NCI-H146 treated with DMSO at 0.1 percent for 48 hours (cell line): ENCODE results near the gene NAA40.
A peak's percentile ranks its signal among the peaks of the same experiment; 100 is the strongest.

Source experiments
- DNase-seq: peaks from one replicate; lab custom pipeline; 2025; ENCODE audit not compliant: unreplicated experiment; lab: John Stamatoyannopoulos, UW

The NAA40 gene

GRCh38 chr11:63912678-63913077, 26.1 kb upstream of the NAA40 start:
- DNase-seq: no peak

GRCh38 chr11:63913866-63914830, 24.7 kb upstream of the NAA40 start:
- no peak for DNase-seq

GRCh38 chr11:63914896-63915691, 23.7 kb upstream of the NAA40 start:
- no peak for DNase-seq

- DNase-seq: peak; percentile 31
These were observed 22.6 kb upstream of the NAA40 start for GRCh38 chr11:63915961-63916836.

GRCh38 chr11:63916837-63917691, 21.7 kb upstream of the NAA40 start, which contains the start of gene RCOR2:
TSS of gene RCOR2 (minus strand) at chr11:63917164. CDS start at chr11:63916456, 708 bp downstream.
- DNase-seq: peak; percentile 69

GRCh38 chr11:63917692-63918506, 20.9 kb upstream of the NAA40 start:
- peak; percentile 80 for DNase-seq

GRCh38 chr11:63918507-63919191, 20.2 kb upstream of the NAA40 start:
- no peak for DNase-seq

GRCh38 chr11:63919267-63920125, 19.3 kb upstream of the NAA40 start:
- DNase-seq: peak; percentile 22

- no peak for DNase-seq
These were observed 18.5 kb upstream of the NAA40 start for GRCh38 chr11:63920126-63920938.

GRCh38 chr11:63920939-63921417, 17.8 kb upstream of the NAA40 start:
- DNase-seq: no peak

- DNase-seq: no peak
These were observed 16.1 kb upstream of the NAA40 start for GRCh38 chr11:63922673-63923192.

GRCh38 chr11:63923319-63923718, 15.5 kb upstream of the NAA40 start:
- no peak for DNase-seq

- DNase-seq: no peak
These were observed 9.2 kb upstream of the NAA40 start for GRCh38 chr11:63929616-63930015.

GRCh38 chr11:63931045-63931444, 7.8 kb upstream of the NAA40 start:
- DNase-seq: no peak

- no peak for DNase-seq
These were observed 6.9 kb upstream of the NAA40 start for GRCh38 chr11:63931876-63932275.

- DNase-seq: no peak
These were observed 5.3 kb upstream of the NAA40 start for GRCh38 chr11:63933459-63933858.
